Measurements from ENCODE around the gene ASIC1. TPM values are rescaled to one million over a fixed set of nuclear protein-coding genes. Genes with fewer than 3 reads are reported as not detected.
A peak's percentile ranks its signal among the peaks of the same experiment; 100 is the strongest.

ASIC1 gene
- total RNA-seq, 2 donors from 2014 or later = 0.24 to 1.4 TPM

GRCh38 chr12:50112456-50113218, 55.2 kb downstream of the ASIC1 start:
- no peaks in the 10 kb centered on the region for H3K36me3 ChIP-seq
- H3K27me3 ChIP-seq = no peaks in the 10 kb centered on the region
- H3K4me1 ChIP-seq = peaks cover 0 to 52% of the 10 kb centered on the region in 2 donors
- DNase-seq (ENCODE audit: low spot score) = no peak
- peak overlapping the region; percentile 90 to 98 for H3K27ac ChIP-seq
- H3K9me3 ChIP-seq = no peaks in the 10 kb centered on the region
- peak overlapping the region; percentile 77 to 99 for H3K4me3 ChIP-seq
- TF ChIP-seq, protein P1, sequence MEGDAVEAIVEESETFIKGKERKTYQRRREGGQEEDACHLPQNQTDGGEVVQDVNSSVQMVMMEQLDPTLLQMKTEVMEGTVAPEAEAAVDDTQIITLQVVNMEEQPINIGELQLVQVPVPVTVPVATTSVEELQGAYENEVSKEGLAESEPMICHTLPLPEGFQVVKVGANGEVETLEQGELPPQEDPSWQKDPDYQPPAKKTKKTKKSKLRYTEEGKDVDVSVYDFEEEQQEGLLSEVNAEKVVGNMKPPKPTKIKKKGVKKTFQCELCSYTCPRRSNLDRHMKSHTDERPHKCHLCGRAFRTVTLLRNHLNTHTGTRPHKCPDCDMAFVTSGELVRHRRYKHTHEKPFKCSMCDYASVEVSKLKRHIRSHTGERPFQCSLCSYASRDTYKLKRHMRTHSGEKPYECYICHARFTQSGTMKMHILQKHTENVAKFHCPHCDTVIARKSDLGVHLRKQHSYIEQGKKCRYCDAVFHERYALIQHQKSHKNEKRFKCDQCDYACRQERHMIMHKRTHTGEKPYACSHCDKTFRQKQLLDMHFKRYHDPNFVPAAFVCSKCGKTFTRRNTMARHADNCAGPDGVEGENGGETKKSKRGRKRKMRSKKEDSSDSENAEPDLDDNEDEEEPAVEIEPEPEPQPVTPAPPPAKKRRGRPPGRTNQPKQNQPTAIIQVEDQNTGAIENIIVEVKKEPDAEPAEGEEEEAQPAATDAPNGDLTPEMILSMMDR (IDR thresholded peaks at IDR 0.05) = no peak

DNA sequence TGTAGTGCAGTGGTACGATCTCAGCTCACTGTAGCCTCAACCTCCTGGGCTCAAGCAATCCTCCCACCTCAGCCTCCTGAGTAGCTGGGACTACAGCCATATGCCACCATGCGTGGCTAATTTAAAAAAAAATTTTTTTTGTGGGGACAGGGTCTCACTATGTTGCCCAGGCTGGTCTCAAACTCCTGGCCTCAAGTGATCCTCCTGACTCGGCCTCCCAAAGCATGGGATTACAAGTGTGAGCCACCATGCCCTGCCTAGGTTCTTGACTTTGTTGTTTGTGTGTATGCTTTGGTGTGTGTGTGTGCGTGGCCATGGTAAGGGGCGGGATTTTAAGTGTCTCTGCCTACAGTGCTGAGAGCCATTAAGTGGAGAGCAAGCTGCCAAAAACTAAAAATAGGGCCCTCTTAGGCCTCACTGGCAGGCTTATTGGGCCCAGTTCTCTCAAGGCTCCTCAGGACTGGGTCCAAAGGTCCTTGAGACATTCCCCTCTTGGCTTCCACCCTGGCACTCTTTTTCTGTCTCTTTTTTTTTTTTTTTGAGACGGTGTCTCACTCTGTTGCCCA, 59.7 kb downstream of the ASIC1 start:
- no peak overlapping the region for H3K4me3 ChIP-seq
- no peak for DNase-seq (ENCODE audit: low spot score)
- TF ChIP-seq, protein P1 (IDR thresholded peaks at IDR 0.05) = no peak
- no peaks in the 10 kb centered on the region for H3K9me3 ChIP-seq
- no peaks in the 10 kb centered on the region for H3K27me3 ChIP-seq
- peak overlapping the region; percentile 14 to 40 for H3K27ac ChIP-seq
- peaks cover 26% of the 10 kb centered on the region for H3K36me3 ChIP-seq
- H3K4me1 ChIP-seq = peaks cover 0 to 27% of the 10 kb centered on the region in 2 donors

DNA sequence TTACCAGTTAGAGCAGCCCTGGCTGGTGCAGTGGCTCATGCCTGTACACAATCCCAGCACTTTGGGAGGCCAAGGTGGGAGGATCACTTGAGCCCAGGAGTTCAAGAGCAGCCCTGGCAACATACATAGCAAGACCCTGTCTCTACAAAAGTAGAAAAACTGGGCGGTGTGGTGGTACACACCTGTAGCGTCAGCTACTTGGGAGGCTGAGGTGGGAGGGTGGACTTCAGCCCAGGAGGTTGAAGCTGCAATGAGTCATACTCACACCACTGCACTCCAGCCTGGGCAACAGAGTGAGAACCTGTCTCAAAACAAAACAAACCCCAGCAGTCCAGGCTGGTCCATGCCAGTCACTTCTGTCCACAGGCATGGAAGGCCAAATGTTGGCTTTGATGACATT, 62.0 kb downstream of the ASIC1 start:
- no peak for DNase-seq (ENCODE audit: low spot score)
- Histone ChIP-seq H3K9me3 (no peaks in the 10 kb centered on the region), H3K4me3 (no peak overlapping the region), H3K4me1 (peaks cover 0 to 9% of the 10 kb centered on the region in 2 donors), H3K27me3 (no peaks in the 10 kb centered on the region), H3K27ac (no peak overlapping the region), H3K36me3 (peaks cover 33% of the 10 kb centered on the region)
- TF ChIP-seq, protein P1 (IDR thresholded peaks at IDR 0.05) = no peak

- Histone ChIP-seq H3K27me3 (no peaks in the 10 kb centered on the region), H3K4me3 (no peak overlapping the region), H3K4me1 (peaks cover 0 to 8% of the 10 kb centered on the region in 2 donors), H3K36me3 (peaks cover 33% of the 10 kb centered on the region), H3K9me3 (no peaks in the 10 kb centered on the region), H3K27ac (no peak overlapping the region)
- TF ChIP-seq, protein P1 (IDR thresholded peaks at IDR 0.05) = no peak
- DNase-seq (ENCODE audit: low spot score) = no peak
Measured at GRCh38 chr12:50120521-50120920, 63.1 kb downstream of the ASIC1 start.

GRCh38 chr12:50120953-50121352, 63.6 kb downstream of the ASIC1 start:
- no peak overlapping the region for H3K4me3 ChIP-seq
- peaks cover 33% of the 10 kb centered on the region for H3K36me3 ChIP-seq
- H3K9me3 ChIP-seq = no peaks in the 10 kb centered on the region
- H3K27me3 ChIP-seq = no peaks in the 10 kb centered on the region
- H3K4me1 ChIP-seq = peaks cover 0 to 8% of the 10 kb centered on the region in 2 donors
- H3K27ac ChIP-seq = no peak overlapping the region
- TF ChIP-seq, protein P1 (IDR thresholded peaks at IDR 0.05) = no peak
- DNase-seq (ENCODE audit: low spot score) = no peak
